Measurements from ENCODE around the gene JUP.
"Not testable (repeated sequence)": the region's sequence is repeated elsewhere in the genome, so short reads cannot be mapped to it uniquely, and the experiment has no call there.

Gene JUP

DNA sequence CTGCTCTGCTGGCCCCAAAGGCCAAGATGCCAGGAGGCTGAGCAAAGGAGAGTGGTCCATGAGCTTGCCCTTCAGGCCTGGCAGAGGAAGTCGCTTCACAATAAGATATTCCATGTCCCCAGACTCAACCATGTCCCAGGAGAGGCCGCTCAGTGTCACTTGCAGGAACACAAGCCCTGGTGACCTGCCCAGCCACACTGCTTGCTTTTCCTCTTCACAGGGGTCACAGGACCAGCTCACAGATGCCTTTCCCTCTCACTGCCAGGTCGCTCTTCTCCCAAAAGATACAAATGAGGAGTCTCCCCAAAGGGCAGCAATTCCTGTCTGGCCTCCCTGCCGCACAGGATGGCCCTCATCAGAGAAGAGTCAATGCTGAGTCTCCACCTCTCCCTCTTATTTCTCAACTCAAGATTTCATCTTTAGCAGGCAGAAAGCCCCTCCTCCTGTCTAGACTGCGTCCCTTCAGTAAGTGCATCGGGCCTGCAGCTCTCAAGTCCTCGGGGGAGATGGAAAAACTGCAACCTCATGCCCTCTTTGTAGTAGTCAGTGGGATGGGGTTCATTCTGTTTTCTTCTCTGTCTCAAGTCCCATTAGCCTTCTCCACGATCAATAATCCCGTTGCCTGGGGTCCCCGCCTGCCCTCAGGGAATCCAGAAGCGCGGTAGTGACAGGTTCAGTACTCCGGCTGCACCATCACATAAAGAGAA lies 5.0 kb downstream of the JUP start:
- DNase-seq (ENCODE audit: extremely low read depth in 1 of 2, low read depth in 1 of 2) = no peak

DNA sequence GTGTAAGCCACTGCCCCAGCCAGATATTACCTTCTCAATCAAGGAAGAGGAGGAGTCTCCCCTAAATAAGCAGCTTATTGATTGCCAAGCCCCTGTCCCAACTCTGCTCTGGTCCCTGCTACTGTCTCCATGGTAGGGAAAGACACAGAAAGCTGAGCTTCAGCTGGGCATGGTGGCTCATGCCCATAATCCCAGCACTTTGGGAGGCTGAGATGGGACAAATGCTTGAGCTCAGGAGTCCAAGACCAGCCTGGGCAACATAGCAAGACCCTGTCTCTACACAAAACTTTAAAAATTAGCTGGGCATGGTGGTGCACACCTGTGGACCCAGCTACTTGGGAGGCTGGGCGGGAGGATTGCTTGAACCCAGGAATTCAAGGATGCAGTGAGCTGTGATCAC lies 6.6 kb downstream of the JUP start:
- no peak for DNase-seq (ENCODE audit: extremely low read depth in 1 of 2, low read depth in 1 of 2)

DNA sequence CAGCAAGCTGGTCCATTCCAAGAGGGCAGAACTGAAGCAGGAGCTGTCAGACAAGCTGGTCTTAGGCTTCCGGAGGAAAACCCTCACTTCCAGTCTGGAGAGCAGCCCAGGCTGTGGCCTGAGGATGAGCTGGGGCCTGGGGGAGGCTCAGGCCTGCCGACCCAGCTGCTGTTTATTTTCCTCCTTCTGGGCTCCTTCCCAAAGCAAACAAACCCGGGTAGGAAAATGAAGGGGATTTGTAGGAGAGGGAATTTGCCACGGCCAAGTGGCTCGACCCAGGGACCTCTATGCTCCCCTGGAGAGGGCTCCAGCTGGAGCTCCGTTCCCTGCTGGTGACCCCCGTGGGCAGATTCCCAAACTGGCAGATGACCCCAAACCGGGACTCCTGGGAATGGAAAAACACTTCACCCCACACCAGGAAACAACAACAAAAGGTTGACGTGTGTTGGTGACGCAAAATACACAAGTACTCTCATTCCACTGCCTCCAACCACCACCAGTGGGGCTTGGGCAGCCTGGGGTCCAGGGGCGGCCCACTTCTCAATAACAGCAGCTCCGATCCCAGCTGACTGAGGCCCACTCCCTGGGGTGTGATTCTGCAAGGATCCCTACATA lies 8.8 kb downstream of the JUP start:
- DNase-seq (ENCODE audit: extremely low read depth in 1 of 2, low read depth in 1 of 2) = no peak

DNA sequence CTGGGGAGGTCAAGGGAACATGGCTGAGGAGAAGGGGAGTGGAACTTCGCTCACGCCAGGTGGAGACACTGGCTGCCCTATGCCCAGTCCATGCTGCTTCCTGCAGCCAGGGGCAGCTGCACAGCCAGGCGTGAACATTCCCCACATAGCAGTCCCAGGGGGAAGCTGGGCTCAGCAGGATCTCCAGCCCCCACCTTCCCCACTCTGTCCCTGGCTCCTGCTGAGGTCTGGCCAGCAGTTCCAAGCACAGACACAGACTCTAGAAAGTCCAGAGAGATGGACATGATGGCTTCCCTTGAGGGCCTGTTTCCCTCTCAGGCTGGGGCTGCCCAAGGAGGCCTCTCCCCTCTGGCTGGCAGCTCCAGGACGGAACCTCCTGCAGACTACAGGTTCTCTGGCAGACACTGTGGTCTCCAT lies 9.3 kb downstream of the JUP start:
- DNase-seq (ENCODE audit: extremely low read depth in 1 of 2, low read depth in 1 of 2) = no peak

DNA sequence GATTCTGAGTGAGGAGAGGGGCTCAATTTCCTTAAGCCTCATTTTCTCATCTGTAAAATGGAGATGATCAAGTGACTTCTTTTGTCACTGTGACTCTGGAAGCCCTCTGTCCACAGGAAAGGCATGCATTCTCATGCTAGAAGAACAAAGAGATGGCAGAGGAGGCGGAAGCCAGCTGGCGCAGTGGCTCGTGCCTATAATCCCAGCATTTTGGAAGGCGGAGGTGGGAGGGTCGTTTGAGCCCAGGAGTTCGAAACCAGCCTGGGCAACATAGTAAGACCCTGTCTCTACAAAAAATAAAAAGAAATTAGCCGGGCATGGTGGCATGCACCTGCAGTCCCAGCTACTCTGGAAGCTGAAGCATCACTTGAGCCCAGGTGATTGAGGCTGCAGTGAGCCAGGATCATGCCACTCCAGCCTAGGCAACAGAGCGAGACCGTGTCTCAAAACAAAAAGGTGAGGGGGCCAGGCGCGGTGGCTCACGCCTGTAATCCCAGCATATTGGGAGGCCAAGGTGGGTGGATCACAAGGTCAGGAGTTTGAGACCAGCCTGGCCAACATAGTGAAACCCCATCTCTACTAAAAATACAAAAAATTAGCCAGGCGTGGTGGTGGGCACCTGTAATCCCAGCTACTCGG lies 10.1 kb downstream of the JUP start:
- DNase-seq (ENCODE audit: extremely low read depth in 1 of 2, low read depth in 1 of 2) = not testable (repeated sequence)

DNA sequence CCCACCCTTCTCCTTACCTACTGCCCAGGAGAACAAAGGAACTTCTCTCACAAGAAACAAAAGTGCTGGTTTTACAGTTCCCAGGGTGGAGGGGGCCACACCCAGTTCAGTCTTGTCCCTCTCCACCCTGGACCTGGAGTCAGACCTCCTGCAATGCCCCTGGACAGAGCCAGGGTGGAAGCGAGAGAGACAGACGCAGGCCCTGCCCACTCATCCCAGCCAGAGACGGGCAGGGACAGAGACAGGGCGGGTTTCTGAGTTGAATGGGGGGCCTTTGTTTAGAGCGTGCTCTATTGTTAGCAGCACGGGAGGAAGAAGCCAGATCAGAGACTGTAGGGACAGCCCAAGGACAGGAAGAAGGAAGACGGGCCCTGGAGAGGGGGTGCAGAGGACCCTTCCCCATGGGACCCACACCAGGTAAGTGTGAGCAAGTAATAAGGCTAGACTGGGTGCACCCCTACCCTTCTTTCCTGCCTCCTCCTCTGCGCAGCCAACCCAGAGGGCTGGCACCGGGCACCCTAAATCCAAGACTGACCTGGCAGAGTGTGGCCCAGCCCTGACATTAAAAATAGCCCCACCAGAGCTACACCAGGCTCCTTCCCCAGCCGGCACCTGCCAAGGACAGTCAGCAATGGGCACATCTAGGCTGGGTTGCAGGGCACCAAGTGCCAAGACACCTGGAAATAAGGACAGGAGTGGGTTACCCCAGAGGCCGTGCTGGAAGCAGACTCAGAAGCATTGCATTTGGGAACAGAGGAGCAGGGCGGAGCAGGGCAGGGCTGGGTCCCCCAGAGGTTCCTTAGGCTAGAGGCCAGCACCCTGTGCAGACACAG lies 10.9 kb downstream of the JUP start:
- DNase-seq (ENCODE audit: extremely low read depth in 1 of 2, low read depth in 1 of 2) = no peak

DNA sequence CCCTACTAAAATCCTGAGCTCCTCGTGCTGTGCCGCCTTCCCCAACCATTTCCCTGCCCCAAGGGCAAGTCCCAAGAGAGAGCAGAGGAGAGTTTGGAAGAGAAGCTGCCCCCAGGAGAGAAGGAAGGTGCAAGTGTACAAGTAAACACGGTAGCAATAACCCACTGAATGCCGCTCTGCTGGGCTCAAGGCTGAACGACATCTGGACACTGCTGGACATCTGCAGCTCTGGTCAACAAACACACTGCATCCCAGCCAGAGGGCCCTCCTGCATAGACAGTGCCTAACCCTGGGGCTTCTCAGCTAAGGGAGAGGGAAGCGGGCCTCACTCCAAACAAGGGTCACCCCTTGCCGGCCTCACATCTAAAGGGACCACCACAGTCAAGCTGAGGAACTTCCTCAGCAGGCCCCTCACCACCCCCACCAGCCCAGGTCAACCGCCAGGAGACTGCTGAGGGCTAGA lies 12.7 kb downstream of the JUP start:
- DNase-seq (ENCODE audit: extremely low read depth in 1 of 2, low read depth in 1 of 2) = no peak

DNA sequence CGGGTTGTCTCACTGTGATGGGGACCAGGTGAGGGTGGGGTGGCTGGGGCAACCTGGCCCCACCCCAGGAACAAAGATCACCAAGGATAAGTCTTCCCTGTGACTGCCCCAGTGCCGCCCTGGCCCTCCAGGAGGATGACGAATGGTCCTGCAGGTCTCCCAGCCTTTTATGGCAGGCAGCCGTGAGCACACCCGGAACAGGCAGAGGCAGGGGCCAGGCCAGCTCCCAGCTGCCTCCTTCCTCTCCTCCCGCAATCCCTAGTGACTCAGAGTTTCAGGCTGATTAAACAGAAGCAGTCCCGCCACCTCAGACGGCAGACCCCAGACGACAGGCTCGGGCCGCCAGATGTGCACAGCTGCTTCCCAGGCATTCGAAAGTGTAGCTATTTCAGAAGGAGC lies 13.3 kb downstream of the JUP start:
- DNase-seq (ENCODE audit: extremely low read depth in 1 of 2, low read depth in 1 of 2) = no peak

DNA sequence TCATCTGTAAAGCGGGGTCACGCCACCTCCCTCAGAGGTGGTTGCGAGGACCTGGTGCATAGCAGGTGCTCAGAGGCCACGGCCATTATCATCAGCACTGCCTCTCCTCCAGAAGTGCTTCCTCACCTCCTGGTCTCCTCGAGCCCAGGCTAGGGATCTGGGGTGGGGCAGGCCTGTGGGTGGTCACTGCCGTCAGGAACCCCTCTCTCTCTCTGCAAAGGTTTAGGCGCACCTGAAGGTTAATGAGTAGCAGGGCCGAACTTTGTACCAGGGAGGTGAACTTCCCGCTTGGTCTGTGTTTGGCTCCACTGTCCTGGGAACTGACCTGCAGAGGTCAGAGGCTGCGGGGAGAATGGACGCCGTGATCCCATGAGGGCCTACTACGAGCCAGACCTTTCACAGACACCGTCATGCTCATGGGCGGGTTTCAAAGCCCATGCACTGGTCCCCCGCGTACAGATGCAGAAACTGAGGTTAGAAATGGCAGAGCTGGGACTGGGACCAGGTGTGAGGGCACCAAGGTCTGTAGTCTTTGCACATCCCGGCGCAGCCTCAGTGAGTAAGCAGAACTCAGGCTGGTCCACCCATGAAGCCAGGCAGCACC lies 13.8 kb downstream of the JUP start:
- DNase-seq (ENCODE audit: extremely low read depth in 1 of 2, low read depth in 1 of 2) = no peak

DNA sequence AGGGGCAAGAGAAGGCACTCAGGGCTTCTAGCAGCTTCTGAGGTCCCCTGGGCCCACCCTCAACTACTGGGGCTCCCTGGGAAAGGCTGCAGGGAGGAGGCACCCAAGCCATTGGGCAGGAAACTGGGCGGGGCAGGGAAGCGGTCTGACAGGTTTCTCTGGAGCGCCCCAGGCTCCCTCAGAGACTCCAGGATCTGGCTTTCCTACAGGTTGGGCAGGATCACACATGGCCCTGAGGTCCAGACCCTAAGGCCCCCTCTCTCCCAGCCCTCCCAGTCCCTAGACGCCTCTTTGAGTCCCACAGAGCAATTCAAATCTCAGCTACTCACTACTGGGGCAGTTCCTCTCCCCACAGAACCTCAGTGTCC lies 14.3 kb downstream of the JUP start:
- no peak for DNase-seq (ENCODE audit: extremely low read depth in 1 of 2, low read depth in 1 of 2)

DNA sequence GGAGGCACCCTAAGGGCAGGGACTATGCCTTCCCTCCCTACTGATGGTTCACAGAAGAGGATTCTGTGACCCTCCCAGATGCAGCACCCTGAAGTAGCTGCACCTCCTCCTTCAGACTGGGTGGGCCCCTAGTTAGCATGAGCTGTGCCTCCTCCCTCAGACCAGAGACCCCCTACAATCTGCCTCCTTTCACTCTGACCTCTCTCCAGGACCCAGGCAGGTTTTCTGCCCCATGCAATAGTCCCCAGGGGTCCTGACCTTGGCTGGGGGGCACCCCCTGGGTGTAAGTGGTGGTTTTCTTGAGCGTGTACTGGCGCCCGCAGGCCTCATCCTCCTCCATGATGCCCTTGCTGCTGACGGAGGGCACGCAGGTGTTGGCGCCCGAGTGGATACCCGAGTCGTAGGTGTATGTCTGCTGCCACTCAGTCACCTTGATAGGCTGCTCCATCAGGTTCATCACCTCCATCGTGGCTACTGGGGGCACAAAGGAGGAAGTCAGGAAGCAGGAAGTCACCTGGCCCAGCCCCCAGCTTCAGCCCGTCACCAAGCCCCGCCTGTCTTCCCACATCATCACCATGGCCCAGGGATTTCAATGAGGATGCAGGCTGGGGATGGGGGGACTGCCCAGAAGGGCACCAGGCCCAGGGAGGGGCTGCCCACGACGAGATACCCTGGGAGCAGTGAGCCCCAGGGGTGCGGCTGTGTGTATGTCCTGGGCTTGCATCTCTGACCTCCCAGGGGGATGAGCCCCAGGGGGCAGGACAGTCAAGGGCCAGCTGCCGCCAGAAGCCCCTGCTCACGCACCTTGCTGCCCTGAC lies 14.9 kb downstream of the JUP start:
- no peak for DNase-seq (ENCODE audit: extremely low read depth in 1 of 2, low read depth in 1 of 2)

DNA sequence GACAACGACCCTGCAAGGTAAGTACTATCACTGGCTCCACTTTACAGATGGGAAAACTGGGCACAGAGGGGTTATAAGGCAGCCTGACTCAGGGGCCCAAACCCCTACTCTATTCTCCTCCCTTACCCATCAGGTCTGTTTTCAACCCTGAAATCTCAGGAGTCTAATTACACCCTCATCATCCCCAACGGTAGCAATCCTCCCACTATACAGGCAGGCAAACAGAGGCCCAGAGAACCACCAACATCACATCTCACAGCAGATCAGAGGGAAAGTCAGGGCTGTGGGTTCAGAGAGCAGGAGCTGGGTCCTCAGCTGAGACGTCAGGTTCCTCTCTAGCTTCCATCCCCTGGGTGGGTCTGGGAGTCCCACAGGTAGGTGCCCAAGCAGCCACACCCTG lies 16.5 kb downstream of the JUP start:
- no peak for DNase-seq (ENCODE audit: extremely low read depth in 1 of 2, low read depth in 1 of 2)

DNA sequence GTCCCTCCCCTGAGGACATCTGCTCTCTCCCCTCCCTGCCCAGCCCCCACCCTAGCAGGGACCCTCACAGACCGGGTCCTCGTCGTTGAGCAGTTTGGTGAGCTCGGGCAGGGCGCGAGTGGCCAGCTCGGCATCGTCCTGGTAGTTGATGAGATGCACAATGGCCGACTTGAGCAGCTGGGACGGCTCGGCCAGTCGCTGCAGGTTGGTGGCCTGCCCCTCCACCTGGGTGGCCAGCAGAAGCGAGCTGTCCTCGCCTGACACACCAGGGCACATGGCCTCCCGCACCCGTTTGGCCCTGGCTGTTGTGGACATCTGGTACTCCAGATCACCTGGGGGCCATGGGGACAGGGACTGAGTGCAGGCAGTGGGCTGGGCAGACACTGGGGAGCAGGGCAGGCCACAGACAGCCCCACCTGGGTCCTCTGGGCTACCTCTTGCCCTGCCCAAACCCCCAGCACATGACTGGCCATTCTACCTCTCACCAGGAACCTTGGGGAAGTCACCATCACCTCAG lies 17.1 kb downstream of the JUP start:
- DNase-seq (ENCODE audit: extremely low read depth in 1 of 2, low read depth in 1 of 2) = no peak

DNA sequence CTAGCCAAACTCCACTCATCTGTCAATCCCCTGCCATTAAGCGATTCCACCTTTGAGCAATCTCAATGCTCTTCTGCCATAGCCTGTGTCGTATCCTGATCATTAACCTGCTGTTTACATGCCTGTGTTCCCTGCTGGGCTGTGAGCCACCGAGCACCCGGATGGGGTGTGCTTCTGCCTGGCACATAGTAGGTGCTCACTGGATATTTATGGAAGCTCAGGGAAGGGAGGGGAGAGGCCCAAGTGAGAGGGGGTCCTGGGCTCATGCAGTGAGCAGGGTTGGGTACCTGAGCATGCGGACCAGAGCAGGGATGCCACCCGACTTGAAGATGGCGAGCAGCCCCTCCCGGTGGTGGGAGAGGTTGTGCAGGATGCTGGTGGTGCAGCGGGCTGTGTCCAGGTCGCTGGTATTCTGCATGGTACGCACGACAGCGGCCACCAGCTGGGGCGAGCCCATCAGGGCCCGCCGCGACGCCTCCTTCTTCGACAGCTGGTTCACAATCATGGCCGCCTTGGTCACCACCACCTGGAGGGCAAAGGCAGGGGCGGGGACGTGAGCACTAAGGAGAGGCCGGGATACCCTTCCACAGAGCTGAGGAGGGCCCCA lies 17.7 kb downstream of the JUP start:
- DNase-seq (ENCODE audit: extremely low read depth in 1 of 2, low read depth in 1 of 2) = no peak

DNA sequence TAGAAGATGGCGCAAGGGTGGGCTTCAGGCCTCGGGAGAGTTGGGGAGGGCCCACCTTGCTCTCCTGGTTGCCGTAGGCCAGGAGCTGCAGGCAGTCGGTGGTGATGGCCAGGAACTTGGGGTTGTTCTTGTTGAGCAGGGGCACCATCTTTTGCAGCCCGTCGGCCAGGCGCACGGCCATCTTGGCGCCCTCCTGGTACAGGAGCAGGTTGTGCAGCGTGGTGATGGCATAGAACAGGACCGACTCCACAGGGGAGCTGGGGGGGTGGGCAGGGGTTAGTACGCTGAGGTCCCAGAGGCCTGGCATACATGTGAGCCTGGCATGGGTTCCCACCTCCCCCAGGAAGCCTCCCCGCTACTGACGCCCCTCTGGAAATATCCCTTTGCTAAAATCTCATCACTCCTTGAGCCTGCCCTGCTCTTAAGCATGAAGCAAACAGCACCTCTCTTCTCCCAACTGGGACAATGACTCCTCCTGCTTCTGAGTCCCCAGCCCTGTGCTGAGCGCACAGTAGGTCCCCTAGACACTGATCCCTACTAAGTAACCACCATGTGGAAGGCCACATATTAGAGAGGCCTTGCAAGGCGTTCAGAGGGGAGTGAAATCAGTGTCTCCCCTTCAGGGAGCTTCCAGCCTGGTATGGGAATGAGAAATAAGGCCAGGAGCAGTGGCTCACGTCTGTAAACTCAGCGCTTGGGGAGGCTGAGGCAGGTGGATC lies 19.0 kb downstream of the JUP start:
- no peak for DNase-seq (ENCODE audit: extremely low read depth in 1 of 2, low read depth in 1 of 2)

DNA sequence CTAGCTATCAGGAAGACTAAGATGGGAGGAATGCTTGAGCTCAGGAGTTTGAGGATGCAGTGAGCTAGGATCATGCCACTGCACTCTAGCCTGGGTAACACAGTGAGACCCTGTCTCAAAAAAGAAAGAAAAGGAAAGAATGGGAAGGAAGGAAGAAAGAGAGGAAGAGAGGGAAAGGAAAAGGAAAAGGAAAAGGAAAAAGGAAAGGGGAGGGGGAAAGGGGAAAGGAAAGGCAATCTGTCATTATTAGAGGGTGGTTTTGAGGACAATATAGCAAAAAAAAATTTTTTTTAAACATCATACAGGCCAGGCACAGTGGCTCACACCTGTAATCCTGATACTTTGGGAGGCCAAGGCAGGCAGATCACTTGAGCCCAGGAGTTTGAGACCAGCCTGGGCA lies 20.4 kb downstream of the JUP start:
- DNase-seq (ENCODE audit: extremely low read depth in 1 of 2, low read depth in 1 of 2) = no peak

DNA sequence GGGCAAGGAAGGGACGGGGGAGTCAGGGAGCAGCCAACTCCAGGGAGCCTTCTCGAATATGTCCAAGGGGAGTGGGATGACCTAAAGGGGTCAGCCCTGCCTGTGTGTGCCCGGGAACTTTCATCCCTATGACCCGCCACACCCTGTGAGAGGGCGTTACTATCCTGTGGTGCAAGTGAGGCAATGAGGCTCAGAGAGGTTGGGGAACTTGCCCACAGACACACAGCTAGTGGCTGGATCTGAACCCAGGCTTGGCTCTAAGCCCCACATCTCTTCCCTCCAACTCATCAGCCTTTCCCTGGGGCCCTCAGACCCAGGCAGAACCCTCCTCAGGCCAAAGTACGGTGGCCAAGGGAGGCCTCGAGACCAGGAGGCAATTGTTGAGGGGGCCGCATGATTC lies 23.2 kb downstream of the JUP start:
- no peak for DNase-seq (ENCODE audit: extremely low read depth in 1 of 2, low read depth in 1 of 2)

DNA sequence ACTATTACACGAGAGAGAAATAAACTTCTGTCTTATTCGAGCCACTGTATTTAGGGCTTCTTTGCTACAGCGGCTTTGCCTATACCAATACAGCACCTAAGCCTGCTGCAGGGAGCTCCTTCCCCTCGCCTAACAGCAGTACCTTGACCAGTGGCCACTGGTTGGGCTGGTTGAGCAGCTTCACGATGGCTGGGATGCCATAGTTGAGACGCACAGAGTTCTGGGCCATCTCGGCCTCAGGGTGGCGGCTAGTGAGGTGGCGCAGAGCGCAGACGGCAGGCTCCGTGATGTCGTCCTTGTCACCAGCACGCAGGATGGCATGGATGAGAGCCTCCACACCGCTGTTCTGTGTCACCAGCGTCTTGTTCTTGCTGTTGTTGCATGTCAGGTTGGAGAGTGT lies 23.7 kb downstream of the JUP start:
- DNase-seq (ENCODE audit: extremely low read depth in 1 of 2, low read depth in 1 of 2) = no peak

DNA sequence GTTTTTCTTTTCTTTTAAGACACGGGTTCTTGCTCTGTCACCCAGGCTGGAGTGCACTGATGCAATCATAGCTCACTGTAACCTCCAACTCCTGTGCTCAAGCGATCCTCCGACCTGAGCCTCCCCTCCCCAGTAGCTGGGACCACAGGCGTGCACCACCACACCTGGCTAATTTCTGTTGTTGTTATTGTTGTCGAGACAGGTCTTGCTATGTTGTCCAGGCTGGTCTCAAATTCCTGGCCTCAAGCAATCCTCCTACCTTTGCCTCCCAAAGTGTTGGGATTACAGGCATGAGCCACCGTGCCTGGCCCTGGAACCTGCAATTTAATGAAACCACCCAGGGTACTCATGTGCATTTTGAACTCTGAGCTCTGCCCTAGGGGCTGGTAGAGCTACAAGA lies 24.1 kb downstream of the JUP start:
- no peak for DNase-seq (ENCODE audit: extremely low read depth in 1 of 2, low read depth in 1 of 2)
